Liver (tissue), 2 donors: ENCODE results near the gene TMEM109.

Experiments used
- CTCF ChIP-seq: fragments of 150-350 bp; IDR thresholded peaks from 2 replicates; pipeline ENCODE4 v1.5.1; 2017; ENCODE audit warnings: improper control_type of control experiment, low read depth, low read length; ENCODE audit not compliant: missing input control
- ZBTB33 ChIP-seq: IDR thresholded peaks from 2 replicates; pipeline ENCODE4 v1.6.1; 2016; ENCODE audit warnings: antibody characterized with exemption
- TF ChIP-seq, protein P1 (sequence below): IDR thresholded peaks from 2 replicates; pipeline ENCODE4 v1.6.1; 2016; ENCODE audit warnings: antibody characterized with exemption
- donor health status: healthy.

GRCh38 chr11:60937811-60938210 is 23.9 kb downstream of the TMEM109 start:
- no peak for TF ChIP-seq ZBTB33
- no peak for TF ChIP-seq CTCF
- TF ChIP-seq, protein P1, sequence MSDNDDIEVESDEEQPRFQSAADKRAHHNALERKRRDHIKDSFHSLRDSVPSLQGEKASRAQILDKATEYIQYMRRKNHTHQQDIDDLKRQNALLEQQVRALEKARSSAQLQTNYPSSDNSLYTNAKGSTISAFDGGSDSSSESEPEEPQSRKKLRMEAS: no peak
